GM19463 (cell line): ENCODE data around the gene DUSP8.

Experiments used
- ATAC-seq: cut with Tn5 transposase; IDR thresholded peaks from one replicate; pipeline ENCODE4 v1.9.1; 2021; ENCODE audit warnings: mild to moderate bottlenecking, moderate library complexity; ENCODE audit not compliant: unreplicated experiment

DUSP8 gene

DNA sequence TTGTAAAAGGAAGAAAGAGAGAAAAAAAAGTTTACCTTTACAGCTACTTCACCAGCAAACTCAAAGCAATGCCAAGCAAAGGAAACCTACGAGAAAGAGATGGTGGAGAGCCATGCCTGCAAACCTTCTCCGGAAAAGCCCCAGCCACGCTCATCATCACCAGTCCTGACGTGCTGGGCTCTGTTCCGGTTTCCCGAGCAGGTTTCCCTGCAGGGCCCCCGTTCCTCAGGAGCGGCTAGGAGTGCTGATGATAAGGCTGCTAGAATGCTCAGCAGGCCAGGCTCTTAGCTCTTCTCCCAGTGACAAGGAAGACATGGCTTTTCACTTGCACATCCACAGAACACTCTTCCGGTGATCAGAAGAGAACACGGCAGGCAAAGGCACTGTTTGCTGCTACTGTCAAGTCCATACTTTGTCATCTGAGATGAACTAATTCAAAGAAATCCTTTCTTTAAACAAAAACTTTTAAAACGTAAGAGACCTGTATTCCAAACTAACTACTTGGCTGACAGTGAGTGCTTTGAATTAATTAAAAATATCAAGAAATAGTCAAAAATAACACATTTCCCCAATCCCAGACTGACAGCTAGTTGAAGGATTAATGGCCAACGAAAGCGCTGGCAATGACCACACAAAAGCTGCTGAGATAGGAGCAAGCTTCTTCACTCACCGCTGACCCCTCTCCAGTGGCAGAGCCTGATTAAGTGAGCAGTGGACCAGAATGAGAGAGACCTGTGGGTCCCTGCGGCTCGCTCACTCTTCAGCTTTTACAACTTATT is 35.8 kb downstream of the DUSP8 start:
- ATAC-seq: no peak

DNA sequence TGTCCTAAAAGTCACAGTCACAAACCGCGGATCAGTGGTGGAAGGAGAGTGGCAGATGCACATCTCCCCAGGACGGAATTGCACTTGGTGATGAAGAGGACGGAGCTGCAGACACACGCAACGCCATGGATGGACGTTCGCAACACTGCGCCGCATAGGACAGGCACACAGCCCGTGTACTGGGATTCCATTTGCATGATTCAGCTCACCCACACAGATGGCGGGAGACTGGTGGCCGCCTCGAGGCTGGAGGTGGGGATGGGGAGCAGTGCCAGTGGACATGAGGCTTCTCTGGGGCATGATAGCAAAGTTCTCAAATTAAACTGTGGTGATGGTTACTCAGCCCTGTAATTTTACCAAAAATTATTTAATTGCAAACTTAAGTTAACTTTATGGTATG is 37.4 kb downstream of the DUSP8 start:
- no peak for ATAC-seq

DNA sequence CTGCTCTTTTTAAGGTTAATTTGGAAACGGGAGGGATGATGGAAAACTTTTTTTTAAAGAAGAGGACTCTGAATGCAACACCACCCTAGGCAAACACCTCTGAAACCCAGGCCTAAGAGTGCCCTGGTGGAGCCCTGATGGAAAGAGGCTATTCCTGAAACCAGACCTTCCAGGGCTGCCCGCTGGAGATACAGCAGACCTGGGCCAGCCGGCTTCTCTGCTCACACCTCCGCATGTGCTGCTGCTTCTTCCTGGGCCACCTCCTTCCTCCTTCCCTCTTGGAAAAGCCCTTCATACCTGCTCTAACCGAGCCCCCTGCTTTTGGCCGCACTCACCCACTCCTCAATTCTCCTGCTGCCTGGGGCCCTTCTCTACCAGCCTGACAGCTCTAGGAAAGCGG is 37.9 kb downstream of the DUSP8 start:
- ATAC-seq: no peak

DNA sequence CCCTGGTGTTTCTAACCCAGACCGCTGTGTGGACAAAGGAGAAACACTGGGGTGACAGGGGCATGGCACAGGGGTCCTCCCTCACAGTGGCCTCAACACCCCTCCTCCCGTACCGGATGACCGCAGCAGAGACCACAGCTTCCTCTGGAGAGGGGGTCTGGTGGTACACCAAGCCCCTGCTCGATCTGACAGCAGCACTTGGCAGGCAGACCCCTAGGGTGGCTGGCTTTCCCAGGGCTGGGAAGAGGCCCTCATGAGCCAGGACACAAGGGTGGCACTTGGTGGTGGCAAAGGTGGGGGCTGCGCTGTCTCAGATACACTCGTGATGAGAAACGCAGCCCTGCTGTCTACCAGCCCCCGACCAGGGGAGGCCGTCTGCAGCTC is 38.7 kb downstream of the DUSP8 start:
- no peak for ATAC-seq

DNA sequence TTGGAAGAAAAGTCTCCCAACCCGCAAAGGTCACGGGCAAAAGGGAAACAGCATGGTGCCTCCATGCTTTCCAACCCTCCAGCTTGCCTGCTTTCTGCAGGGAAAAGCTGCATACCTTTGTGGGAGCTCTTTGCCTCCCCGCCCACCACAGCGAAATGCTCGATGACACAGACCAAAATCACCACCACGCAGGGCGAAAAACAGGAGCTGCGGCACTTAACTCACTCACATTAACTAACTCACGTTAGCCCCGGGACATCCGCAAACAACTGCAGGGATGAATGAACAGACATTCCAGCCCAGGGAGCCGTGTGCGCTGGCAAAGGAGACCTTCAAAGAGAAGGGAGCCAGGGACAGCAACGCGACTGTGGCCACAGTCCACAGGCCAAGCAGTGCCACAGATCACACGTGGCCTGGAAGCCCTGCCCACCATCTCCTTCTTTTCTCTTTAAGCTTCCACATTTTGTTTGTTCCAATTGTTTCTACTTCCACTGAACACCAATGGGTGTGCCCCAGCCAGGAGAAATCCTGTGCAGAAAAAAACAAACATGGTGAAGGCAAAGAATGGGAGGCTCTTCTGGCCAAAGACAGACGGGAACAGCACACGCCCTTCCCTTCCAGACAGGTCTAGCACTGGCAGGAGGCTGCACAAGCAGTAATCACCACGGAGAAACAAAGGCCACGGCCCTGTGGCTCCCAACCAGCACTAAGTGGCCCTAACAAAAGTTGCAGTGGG is 39.3 kb downstream of the DUSP8 start:
- ATAC-seq: no peak

DNA sequence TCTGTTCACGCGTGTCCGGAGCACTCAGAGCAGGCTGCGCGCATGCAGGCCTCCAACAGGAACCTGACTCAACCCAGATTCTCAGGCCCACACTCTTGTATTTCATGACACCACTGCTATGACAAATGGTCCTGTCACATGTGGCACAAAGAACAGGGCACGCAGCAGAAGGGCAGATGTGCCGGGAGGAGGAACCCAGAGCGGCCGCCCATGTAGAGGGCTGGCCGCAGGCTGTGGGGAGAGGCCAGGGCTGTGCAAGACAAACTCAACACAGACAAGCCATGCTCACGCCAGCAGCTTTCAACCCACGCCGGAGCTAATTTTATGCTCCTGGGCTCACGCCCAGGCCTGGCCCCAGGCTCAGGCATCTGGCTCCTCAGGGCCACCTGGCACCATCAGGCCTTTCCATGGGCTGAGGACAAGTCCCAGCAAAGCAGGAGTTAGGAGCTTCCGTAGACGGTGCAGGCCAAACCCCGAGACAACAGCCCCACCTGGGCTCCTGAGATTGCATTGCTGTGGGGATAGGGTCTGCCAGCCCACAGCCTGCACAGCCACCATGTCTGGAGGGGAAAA is 40.0 kb downstream of the DUSP8 start:
- ATAC-seq: no peak

DNA sequence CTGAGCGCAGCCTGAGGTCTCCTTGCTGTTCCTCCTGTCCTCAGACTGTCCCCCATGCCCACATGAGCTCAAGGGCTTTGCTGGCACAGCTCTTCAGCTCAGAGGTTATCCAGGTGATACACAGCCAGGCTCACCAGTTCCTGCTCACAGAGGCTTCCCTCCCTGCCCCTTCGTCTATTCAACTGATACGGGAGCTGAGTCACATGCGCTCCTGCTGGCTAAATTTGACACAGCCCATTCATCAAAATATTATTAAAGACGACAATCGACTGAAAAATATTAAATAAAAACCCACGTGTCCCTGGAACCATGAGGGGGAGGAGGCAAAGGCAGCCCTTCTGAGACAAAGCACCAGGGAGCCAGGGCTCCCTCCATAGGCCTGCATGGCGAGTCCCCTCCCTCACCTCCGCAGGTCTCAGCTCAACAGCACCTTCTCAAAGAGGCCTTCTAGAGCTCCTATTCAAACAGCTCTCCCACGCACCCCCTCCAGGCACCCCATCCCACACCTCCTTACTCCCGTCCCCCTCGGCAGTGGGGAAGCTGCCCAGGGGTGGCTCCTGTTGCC is 40.5 kb downstream of the DUSP8 start:
- ATAC-seq: no peak

DNA sequence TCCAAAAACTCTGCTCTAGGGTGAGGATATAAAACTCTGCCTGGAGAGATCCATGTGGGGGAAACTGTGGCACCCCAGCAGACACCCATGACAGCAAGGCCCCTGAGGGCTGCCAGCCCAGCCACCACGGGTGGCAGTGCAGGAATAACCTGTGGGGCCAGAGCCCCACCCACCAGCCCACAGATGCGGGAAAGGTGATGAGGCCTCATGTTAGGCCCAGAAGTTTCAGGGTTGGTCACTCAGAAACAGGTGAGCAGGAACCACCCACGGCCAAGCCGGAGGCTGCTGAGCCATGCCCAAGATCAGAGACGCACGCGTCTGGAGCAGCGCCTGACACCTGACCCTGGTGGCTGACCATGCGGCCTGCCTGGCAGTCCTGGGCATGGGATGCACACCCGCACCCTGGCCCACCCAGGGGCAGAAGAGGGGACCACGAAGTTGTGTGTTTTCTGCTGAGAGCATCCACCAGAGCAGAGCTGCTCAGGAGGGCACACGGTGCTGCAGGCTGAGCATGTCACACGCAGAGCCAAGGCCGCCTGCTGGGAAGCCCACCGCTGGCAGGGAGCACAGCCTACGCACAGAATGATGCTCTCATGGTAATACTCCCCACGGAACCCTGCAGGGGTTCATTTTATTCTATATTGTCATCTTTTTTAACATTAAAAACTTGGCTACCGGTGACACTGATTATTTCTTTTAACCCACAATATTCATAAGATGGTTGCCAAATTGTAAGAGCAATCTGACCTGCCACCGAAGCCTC is 41.2 kb downstream of the DUSP8 start:
- no peak for ATAC-seq

DNA sequence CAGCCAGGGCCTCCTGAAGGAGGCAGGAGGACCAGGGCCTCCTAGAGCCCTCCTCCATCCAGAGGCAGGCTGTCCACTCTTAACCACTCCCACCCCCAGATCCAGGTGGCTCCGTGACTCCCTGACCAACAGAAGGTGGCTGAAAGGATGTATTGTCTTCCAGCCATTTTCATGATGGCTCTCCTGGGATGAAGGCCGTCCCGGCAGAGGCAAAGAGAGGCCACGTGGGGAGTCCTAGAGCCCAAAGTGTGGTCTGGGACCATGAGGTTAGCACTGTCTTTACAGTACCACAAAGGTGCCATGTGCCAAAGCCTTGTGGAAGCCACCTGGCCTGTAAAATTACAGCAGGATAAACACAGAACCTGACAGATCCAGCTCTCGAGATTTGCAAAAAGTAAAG is 42.3 kb downstream of the DUSP8 start:
- no peak for ATAC-seq

DNA sequence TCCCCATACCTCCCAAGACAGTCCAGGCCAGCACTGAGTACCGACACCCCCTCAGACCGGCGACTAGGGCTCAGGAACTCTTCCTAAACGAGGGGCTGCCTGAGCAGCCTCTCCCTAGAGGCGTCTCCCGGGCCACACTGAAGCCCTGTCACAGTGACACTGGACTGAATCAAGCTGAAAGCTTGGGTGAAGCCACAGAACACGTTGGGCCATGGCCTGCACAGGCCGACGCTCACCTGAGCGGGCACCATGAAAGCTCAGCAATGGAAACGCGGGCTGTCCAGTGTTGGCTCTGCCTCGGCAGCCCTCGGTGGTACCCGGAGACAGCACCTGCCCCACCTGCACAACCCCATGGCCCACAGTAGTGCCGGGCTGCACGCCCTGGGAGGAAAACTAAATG is 42.8 kb downstream of the DUSP8 start:
- ATAC-seq: no peak

DNA sequence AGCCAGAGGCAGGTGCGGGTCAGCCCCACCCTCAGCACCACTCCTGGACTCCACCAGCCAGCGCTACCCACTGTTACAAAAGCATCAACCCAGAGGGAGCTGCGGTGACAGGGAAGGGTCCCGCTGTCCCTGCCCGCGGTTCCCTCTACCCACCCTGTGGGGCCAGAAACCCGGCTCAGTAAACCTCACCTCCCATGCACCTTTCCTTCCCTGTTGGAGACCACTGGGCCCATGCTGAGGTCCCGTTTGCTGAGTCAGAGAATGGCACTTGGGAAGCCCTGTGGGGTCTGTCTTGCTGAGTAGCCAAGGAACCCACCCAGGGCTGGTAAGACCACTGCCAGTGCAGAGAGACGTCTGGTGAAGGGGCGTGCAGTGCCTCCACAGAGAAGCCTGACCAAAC is 43.4 kb downstream of the DUSP8 start:
- ATAC-seq: no peak

DNA sequence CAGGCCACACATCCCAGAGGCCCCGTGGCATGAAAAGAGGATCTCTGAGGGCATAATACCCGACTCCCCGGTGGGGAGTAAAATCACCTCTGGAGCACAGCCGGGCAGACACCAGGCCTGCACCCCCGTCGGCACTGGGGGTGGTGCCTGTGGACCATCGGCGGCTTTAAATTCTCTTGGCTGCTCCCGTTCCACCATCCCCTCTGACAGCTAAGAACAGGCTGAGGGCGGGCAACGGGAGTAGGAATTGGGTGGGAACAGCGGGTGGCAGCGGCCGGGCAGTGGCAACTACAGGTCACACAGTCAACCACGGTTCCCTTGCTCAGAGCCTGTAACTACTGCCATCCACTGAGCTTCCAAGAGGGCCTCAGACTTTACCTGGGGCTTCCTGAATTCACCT is 45.3 kb downstream of the DUSP8 start:
- ATAC-seq: no peak

DNA sequence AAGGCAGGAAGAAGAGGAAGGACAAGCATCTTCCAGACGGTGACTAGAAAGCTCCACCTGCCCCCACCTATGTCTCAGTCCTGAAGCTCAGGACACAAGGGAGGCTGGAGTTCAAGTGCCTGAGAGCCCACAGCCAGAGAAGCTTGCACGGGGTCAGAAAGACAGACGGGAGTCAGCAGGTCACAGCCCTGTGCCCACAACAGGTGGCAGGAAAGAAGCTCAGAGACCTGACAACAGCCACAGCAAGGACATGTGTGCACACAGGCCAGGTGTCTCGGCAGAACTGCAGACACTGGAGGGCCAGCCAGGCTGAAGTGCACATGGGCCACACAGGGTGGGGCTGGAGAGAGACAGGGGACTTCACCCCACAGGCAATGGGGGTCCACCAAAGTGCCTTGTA is 48.3 kb downstream of the DUSP8 start:
- ATAC-seq: peak; percentile 36

DNA sequence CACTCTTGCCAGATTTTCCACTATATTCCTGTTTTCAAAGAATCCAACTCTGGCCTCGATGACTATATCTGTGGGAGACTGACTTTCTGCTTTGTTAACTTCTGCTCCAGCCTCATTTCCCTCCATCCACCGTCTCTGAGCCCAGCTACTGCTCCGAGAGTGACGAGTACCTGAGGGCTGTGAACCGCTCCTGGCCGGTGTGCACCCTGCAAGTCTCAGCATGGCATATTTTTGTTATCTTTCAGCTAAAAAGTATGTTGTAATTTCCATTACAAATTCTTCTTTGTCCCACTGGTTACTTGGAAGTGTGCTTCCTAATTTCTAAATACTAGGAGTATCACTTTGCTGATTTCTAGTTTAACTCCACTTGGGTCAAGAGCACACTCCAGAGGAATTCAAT is 49.0 kb downstream of the DUSP8 start:
- no peak for ATAC-seq

DNA sequence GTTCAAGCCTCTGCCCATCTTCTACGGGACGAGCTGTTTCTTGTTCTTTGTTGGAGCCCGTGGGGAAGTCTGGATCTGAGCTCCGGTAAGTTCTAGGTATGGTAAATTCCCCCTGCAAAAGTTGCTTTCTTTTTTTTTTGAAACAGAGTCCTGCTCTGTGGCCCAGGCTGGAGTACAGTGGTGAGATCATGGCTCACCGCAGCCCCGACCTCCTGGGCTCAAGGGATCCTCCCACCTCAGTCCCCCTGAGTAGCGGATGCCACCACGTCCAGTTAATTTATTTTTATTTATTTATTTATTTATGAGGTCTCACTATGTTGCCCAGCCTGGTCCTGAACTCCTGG is 50.0 kb downstream of the DUSP8 start:
- ATAC-seq: peak; percentile 27

DNA sequence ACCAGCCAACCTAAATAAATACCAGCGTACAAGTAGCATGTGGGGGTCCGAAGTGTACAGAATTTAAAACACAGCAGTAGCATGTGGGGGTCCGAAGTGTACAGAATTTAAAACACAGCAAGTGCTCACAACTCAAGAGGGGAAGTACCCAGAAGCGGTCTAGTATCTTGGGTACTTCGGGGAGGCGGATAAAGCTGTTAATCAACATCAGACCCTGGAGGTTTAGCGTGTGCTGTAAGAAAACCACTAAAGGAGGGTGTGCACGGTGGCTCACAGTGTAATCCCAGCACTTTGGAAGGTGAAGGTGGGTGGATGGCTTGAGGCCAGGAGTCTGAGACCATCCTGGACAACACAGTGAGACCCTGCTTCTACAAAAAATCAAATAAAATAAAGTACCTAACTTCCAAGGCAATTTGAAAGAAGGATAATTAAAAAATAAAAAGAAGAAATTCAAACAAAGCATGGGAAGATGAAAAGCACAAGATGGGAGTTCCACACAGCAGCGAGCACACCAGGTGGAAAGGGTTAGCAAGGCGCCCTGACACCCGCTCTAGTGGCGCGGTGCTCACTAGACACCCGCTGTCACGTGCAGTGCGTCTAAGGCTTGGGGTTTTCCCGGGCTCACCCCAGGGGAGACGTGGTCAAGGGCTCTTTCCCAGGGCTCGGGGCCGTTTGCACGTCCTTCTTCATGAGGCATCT is 50.5 kb downstream of the DUSP8 start:
- ATAC-seq: peak; percentile 80

DNA sequence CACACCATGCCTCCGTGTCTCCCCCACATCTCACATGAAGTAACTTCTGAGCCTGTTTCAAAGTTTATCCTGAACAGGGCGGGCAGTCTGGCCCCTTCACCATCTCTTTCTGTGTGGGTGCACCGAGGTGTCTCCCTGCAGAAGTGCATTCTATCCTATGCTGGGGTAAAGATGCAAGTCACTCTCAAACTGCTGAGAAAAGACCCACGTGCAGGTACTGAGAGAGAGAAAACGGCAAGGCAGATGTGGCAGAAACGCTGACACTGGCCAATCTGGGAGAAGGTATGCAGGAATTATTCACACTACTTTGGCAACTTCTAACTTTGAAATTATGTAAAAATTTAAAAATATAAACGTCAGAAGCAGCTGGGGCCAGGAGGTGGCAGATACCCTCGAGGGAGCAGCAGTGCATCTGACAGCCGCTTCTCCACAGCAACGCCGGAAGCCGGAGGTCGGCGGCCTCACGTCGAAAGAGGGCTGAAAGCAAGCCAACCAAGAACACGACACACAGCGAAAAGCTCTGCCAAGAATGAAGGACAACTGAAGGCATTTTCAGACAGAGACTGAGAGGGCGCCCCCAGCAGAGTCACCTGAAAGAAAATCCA is 51.3 kb downstream of the DUSP8 start:
- no peak for ATAC-seq

DNA sequence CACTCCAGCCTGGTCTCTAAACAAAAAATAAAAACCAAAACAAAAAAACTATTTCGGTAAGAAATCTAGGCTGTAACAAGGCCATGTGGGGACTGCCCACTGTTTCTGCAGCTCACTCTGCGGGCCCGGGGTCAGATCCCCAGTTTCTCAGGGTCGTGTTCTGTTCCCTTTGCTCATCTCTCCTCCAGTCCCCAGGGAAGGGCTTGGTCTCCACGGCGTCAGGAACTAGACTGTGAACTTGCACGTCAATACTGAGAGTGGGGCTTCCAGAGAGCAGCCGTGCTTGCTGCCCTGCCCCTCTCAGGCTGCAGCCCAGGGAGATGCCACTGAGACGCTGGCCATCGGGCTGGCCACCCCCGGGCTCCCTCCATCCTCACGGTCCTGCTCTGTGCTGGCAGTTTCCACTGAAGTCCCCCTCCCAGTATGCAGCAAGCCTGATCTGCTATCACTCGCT is 51.8 kb downstream of the DUSP8 start:
- ATAC-seq: no peak

DNA sequence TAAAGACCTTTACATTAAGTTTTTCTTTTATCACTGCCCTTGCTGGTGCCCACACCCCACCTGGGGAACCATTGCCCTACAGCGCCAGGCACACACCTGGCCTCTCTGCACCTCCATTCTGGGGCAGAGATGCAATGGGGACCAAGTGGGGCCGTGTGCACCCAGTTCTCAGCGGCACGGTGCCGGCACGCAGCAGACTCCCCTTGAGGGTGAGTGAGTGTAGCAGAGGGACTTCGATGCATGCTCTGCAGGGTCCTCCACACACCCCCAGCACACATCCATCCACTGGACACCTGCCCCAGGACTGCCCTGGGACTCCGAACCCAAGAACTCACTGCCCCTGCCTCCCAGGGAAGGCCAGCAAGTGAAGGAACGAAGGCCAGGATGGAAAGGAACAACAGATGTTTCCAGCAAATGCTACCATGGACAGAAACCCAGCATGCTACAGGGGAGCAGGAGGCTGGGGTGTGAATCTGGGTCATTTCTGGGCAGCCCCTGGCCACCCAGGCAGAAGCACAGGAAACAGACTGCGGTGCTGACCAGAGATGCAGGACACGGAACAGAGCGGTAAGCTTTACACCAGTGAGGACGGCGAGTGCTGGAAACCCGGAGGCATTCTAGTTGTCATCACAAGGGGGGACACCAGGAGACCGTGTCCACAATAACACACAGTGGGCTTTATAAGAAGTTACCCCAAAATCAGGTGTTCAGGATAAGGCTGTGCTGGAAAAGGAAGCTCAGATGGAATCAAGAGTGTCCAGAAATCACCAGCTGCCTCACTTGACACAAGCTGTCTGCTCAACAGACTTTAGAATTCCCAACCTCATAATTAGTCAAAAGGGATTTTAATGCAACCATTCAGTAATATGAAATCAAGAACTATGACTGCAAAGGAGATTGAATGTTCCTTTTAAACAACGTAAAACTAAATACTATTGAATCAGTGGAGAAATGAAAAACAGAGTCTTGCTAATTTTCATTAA is 52.8 kb downstream of the DUSP8 start:
- ATAC-seq: no peak
